PC-9 (cell line): Measurements from ENCODE around the gene ZFYVE9. TPM values are rescaled to one million over a fixed set of nuclear protein-coding genes. Genes with fewer than 3 reads are reported as not detected.

Experiments used
- BruUV-seq: library from RNA; stranded (reverse); fragments of 400-500 nt; replicated peaks from 2 replicates; lab custom pipeline; 2021; lab: Mats Ljungman, UMichigan
- CTCF ChIA-PET: fragments of 300-600 bp; sonication (Branson Sonifier 250); formaldehyde crosslinking; loops from one replicate; lab custom pipeline; 2022; ENCODE audit warnings: antibody characterized with exemption; lab: Charles Lee
- POLR2A ChIA-PET: fragments of 300-600 bp; sonication (Branson Sonifier 250); formaldehyde crosslinking; loops from one replicate; lab custom pipeline; 2022; ENCODE audit warnings: antibody characterized with exemption; ENCODE audit not compliant: unreplicated experiment; lab: Charles Lee
- DNase-seq, 2 experiments: peaks; one replicate each; pipeline versions ENCODE4 v3.0.0 to v3.0.0-alpha.2; 2015 to 2022; ENCODE audit warnings: mixed read lengths in 1 of 2
- H2AFZ ChIP-seq: fragments of 200-600 bp; sonication (generic); 2 replicates; pipeline ENCODE4 v1.8.1; 2017; ENCODE audit warnings: antibody characterized with exemption
- H3F3A ChIP-seq: fragments of 200-600 bp; sonication (generic); 2 replicates; pipeline ENCODE4 v1.8.1; 2017; ENCODE audit warnings: antibody characterized with exemption, mild to moderate bottlenecking, low read depth; ENCODE audit not compliant: insufficient read depth
- H3K27ac ChIP-seq: fragments of 200-600 bp; sonication (generic); 2 replicates; pipeline ENCODE4 v1.6.1; 2016; ENCODE audit warnings: mixed run types
- H3K27me3 ChIP-seq: fragments of 200-600 bp; sonication (generic); 2 replicates; pipeline ENCODE4 v1.6.1; 2016; ENCODE audit warnings: low read depth, mixed run types; ENCODE audit not compliant: insufficient read depth
- H3K36me3 ChIP-seq: fragments of 200-600 bp; sonication (generic); 2 replicates; pipeline ENCODE4 v1.6.1; 2016; ENCODE audit warnings: low read depth, mixed run types
- H3K4me1 ChIP-seq: fragments of 200-600 bp; sonication (generic); replicated peaks from 2 replicates; pipeline ENCODE4 v1.6.1; 2016; ENCODE audit warnings: mixed run types; ENCODE audit not compliant: insufficient read depth
- H3K4me2 ChIP-seq: fragments of 200-600 bp; sonication (generic); 2 replicates; pipeline ENCODE4 v1.6.1; 2017; ENCODE audit warnings: mixed run types
- H3K4me3 ChIP-seq: fragments of 200-600 bp; sonication (generic); 2 replicates; pipeline ENCODE4 v1.6.1; 2016; ENCODE audit warnings: mixed run types
- H3K79me2 ChIP-seq: fragments of 200-600 bp; sonication (generic); 2 replicates; pipeline ENCODE4 v1.6.1; 2017; ENCODE audit warnings: low read depth, mixed run types
- H3K9me2 ChIP-seq: fragments of 200-600 bp; sonication (generic); 2 replicates; pipeline ENCODE4 v1.8.1; 2017; ENCODE audit warnings: mild to moderate bottlenecking; ENCODE audit not compliant: insufficient read depth
- H3K9me3 ChIP-seq: fragments of 200-600 bp; sonication (generic); 2 replicates; pipeline ENCODE4 v1.8.1; 2016; ENCODE audit warnings: low read depth; ENCODE audit not compliant: insufficient read depth
- H4K20me1 ChIP-seq: fragments of 200-600 bp; sonication (generic); 2 replicates; pipeline ENCODE4 v1.8.1; 2017; ENCODE audit not compliant: insufficient read depth
- EZH2 ChIP-seq: fragments of 200-600 bp; sonication (generic); IDR thresholded peaks from 2 replicates; pipeline ENCODE4 v1.8.0; 2017; ENCODE audit warnings: antibody characterized with exemption, low read depth
- intact Hi-C: fragments of 100-400 bp; cut with micrococcal nuclease; formaldehyde crosslinking; loops from one replicate; pipeline ENCODE4 v1.10.0; 2022; ENCODE audit not compliant: unreplicated experiment
- total RNA-seq: library from RNA; stranded (reverse); gene quantifications from 2 replicates; pipeline ENCODE4 v1.2.3, GENCODE V29; 2021
- TF ChIP-seq, protein P1 (sequence below): fragments of 200-600 bp; sonication (generic); conservative IDR thresholded peaks from 2 replicates; pipeline ENCODE4 v1.6.1; 2017; ENCODE audit warnings: mixed run types, antibody characterized with exemption, mild to moderate bottlenecking, moderate library complexity

The ZFYVE9 gene
- total RNA-seq, 1 experiment from 2014 or later: 20.7 TPM

GRCh38 chr1:52150946-52151345 is 9.1 kb downstream of the ZFYVE9 start:
- DNase-seq: no peak
- no peaks in the 10 kb centered on the region for H3K9me2 ChIP-seq
- POLR2A ChIA-PET: no interaction called here
- TF ChIP-seq, protein P1, sequence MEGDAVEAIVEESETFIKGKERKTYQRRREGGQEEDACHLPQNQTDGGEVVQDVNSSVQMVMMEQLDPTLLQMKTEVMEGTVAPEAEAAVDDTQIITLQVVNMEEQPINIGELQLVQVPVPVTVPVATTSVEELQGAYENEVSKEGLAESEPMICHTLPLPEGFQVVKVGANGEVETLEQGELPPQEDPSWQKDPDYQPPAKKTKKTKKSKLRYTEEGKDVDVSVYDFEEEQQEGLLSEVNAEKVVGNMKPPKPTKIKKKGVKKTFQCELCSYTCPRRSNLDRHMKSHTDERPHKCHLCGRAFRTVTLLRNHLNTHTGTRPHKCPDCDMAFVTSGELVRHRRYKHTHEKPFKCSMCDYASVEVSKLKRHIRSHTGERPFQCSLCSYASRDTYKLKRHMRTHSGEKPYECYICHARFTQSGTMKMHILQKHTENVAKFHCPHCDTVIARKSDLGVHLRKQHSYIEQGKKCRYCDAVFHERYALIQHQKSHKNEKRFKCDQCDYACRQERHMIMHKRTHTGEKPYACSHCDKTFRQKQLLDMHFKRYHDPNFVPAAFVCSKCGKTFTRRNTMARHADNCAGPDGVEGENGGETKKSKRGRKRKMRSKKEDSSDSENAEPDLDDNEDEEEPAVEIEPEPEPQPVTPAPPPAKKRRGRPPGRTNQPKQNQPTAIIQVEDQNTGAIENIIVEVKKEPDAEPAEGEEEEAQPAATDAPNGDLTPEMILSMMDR: no peak
- no peak for TF ChIP-seq EZH2
- H3K4me3 ChIP-seq: no peak overlapping the region
- no peak overlapping the region for H3K27ac ChIP-seq
- no peaks in the 10 kb centered on the region for H3K36me3 ChIP-seq
- CTCF ChIA-PET: interaction anchor here (0.6 kb wide), 1 partner anchor 8 kb away, joined by 4 read pairs; no protein-coding TSS in a partner anchor
- H3K4me1 ChIP-seq: no peaks in the 10 kb centered on the region
- no peak overlapping the region for H3K4me2 ChIP-seq
- no peaks in the 10 kb centered on the region for H3K27me3 ChIP-seq
- no peaks in the 10 kb centered on the region for H3F3A ChIP-seq
- intact Hi-C loops: no loop called here
- H2AFZ ChIP-seq: no peak overlapping the region
- H4K20me1 ChIP-seq: peaks cover 3% of the 10 kb centered on the region; the same call in 1 of the 2 replicates
- no peaks in the 10 kb centered on the region for H3K9me3 ChIP-seq
- BruUV-seq: no TSS peak
- H3K79me2 ChIP-seq: peaks cover 12% of the 10 kb centered on the region

DNA sequence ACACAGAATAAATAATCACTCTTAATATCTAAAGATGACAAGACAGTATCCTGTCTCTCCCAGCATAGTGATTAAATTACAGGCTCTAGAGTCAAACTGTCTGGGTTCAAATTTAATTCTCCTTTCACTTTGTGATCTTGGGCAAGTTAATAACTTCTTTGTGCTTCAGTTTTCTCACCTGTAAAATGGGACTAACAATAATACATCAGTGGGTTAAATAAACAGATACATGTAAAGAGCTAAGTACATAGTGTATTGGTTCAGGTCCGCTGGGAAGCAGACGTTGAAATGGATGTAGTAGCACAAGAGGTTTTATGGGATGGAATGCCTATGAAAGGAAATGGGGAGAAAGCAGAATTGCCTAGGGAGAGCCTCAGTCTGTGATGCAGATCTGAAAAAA is 10.7 kb downstream of the ZFYVE9 start:
- TF ChIP-seq, protein P1: no peak
- TF ChIP-seq EZH2: no peak
- Histone ChIP-seq H3K27ac (no peak overlapping the region), H4K20me1 (peaks cover 3% of the 10 kb centered on the region; the same call in 1 of the 2 replicates), H3K4me1 (no peaks in the 10 kb centered on the region), H3K27me3 (no peaks in the 10 kb centered on the region), H2AFZ (no peak overlapping the region), H3K79me2 (peaks cover 2% of the 10 kb centered on the region; the same call in 1 of the 2 replicates), H3K4me2 (no peak overlapping the region), H3K4me3 (no peak overlapping the region), H3F3A (no peaks in the 10 kb centered on the region), H3K9me2 (no peaks in the 10 kb centered on the region), H3K9me3 (no peaks in the 10 kb centered on the region), H3K36me3 (no peaks in the 10 kb centered on the region)
- POLR2A ChIA-PET: no interaction called here
- intact Hi-C loops: no loop called here
- CTCF ChIA-PET: no interaction called here
- no TSS peak for BruUV-seq
- no peak for DNase-seq

DNA sequence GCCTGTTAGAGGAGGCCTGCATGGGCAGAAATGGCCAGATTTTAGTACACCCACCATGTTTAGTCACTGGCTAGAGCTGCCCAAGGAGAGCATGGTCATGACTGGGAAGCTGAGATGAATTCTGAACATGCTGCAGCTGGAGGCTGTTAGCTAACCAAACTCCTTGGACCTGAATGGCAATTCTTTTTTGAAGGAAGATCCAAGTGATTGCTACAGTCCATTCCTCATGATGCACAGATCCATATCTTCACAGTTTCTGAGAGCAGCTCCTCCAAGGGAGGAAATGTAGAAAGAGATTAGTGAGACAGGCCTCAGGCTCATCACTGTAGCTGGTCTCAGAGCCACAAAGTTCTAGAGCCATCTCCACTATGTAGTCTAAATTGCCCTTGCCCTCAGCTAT is 11.1 kb downstream of the ZFYVE9 start:
- Histone ChIP-seq H3K36me3 (no peaks in the 10 kb centered on the region), H3K79me2 (no peaks in the 10 kb centered on the region), H3K9me3 (no peaks in the 10 kb centered on the region), H2AFZ (no peak overlapping the region), H3K4me3 (no peak overlapping the region), H4K20me1 (peaks cover 3% of the 10 kb centered on the region; the same call in 1 of the 2 replicates), H3K9me2 (no peaks in the 10 kb centered on the region), H3F3A (no peaks in the 10 kb centered on the region), H3K4me2 (no peak overlapping the region), H3K27ac (no peak overlapping the region), H3K27me3 (no peaks in the 10 kb centered on the region), H3K4me1 (no peaks in the 10 kb centered on the region)
- DNase-seq: no peak
- BruUV-seq: no TSS peak
- intact Hi-C loops: no loop called here
- CTCF ChIA-PET: no interaction called here
- no peak for TF ChIP-seq EZH2
- TF ChIP-seq, protein P1: no peak
- POLR2A ChIA-PET: no interaction called here
